Activated naive CD8-positive, alpha-beta T cell treated with anti-CD3 and anti-CD28 coated beads for 36 hours (primary cell): ENCODE results near the gene MRPS27. TPM values are rescaled to one million over a fixed set of nuclear protein-coding genes. Genes with fewer than 3 reads are reported as not detected.
A peak's percentile ranks its signal among the peaks of the same experiment; 100 is the strongest.
"Not testable (repeated sequence)": the region's sequence is repeated elsewhere in the genome, so short reads cannot be mapped to it uniquely, and the experiment has no call there.

ENCODE experiments used
- DNase-seq: peaks from one replicate; pipeline ENCODE4 v3.0.0; 2021
- H3K27ac Mint-ChIP-seq: one replicate; pipeline ENCODE4 v1.8.0; 2022; ENCODE audit warnings: mild to moderate bottlenecking, moderate library complexity, mixed read lengths
- H3K27me3 Mint-ChIP-seq: one replicate; pipeline ENCODE4 v1.8.0; 2022; ENCODE audit warnings: mild to moderate bottlenecking, mixed read lengths
- H3K36me3 Mint-ChIP-seq: one replicate; pipeline ENCODE4 v1.8.0; 2021; ENCODE audit warnings: mild to moderate bottlenecking, mixed read lengths
- H3K4me1 Mint-ChIP-seq: one replicate; pipeline ENCODE4 v1.8.0; 2021; ENCODE audit warnings: mixed read lengths
- H3K4me3 Mint-ChIP-seq: one replicate; pipeline ENCODE4 v1.8.0; 2022; ENCODE audit warnings: mild to moderate bottlenecking, moderate library complexity, mixed read lengths
- H3K9me3 Mint-ChIP-seq: one replicate; pipeline ENCODE4 v1.8.0; 2022; ENCODE audit warnings: mixed read lengths
- total RNA-seq, 2 experiments: library from RNA; stranded (reverse); gene quantifications; one replicate each; pipeline ENCODE4 v1.2.3, GENCODE V29; 2021

MRPS27 gene
- total RNA-seq, 2 experiments from 2014 or later: 102 TPM

DNA sequence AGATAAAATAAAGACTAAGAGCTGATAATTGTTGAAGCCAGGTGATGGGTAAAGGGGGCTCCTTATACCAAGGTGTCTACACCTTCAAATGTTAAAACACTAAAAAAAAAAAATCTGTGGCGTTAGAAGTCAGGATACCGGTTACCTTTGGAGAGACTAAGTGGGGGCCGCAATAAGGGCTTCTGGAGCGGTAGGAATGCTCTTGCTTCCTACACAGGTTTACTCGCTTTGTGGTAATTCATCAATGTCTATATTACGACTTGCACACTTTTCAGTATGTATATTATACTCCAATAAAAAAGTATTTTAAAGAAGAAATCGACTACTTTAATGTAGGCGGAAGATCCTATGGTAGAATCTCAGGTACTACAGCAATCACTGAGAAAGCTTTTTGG lies 12.5 kb downstream of the MRPS27 start:
- Mint-ChIP-seq H3K4me1 (peaks cover 26% of the 10 kb centered on the region), H3K27ac (peak overlapping the region; percentile 94), H3K27me3 (no peaks in the 10 kb centered on the region), H3K4me3 (peak overlapping the region; percentile 84), H3K36me3 (peaks cover 33% of the 10 kb centered on the region), H3K9me3 (no peaks in the 10 kb centered on the region)
- no peak for DNase-seq

DNA sequence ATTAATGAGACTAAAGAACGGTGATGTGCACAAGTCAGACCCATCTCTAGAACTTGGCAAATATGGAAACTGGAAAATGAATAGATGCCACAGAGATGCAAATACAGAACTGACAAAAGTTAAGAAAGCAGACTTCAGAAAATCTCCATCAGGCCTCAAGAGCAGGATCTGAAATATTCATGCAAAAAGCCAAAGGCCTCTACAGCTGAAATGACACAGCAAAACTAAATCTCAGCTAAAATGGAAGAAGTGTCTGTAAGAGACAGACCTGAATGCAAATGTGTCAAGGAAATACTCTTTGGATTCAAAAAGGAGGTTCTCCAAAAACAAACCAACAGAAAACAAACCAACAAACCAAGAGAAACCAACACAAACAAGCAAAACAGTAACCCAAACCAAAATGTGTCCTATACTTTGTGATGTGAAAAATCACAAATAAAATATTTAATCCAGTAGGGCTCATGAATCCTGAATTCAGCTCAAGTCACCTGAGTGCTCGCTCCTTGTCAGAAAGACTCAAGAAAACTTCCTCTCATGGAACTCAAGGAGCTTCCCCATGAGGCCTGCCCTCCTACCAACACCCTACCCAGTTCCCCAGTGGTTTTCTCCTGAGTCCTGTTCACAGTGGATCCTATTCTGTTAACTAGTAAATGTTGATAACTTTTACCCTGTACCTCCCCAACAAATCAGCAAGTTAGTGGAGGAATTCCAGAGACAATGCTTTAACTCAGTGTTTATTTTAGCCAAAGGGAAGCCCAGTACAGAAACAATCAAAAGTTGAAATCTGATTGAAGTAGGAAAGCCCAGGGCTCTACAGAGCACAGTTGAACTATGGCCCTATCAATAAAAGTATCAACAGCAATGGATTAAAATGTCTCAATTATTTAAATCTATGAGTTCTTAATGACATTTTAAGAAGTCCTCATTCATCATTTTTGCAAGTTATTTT lies 14.6 kb downstream of the MRPS27 start:
- H3K27ac Mint-ChIP-seq: no peak overlapping the region
- H3K36me3 Mint-ChIP-seq: peaks cover 37% of the 10 kb centered on the region
- no peaks in the 10 kb centered on the region for H3K9me3 Mint-ChIP-seq
- no peak overlapping the region for H3K4me3 Mint-ChIP-seq
- no peak for DNase-seq
- H3K4me1 Mint-ChIP-seq: peaks cover 33% of the 10 kb centered on the region
- no peaks in the 10 kb centered on the region for H3K27me3 Mint-ChIP-seq

DNA sequence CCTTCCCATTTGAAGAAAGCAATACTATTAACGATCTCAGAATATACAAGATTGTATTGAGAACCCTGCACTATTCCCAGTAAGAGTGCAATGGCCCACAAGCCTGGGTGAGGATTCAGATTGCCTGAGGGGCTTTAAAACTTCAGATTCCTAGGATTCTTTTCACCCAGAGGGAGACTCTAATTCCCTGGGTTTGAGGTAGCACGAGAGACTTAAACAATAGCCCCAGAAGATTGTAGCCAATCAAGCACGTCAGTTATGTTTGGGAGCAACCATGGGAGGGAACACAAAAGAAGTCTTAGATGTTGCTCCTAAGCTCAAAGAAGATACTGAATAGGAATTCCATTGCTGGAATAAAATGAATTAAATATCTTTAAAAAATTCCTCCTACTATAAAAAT lies 17.9 kb downstream of the MRPS27 start:
- H3K27me3 Mint-ChIP-seq: no peaks in the 10 kb centered on the region
- no peaks in the 10 kb centered on the region for H3K9me3 Mint-ChIP-seq
- H3K4me1 Mint-ChIP-seq: peaks cover 40% of the 10 kb centered on the region
- no peak overlapping the region for H3K4me3 Mint-ChIP-seq
- no peak for DNase-seq
- no peak overlapping the region for H3K27ac Mint-ChIP-seq
- H3K36me3 Mint-ChIP-seq: peaks cover 43% of the 10 kb centered on the region

DNA sequence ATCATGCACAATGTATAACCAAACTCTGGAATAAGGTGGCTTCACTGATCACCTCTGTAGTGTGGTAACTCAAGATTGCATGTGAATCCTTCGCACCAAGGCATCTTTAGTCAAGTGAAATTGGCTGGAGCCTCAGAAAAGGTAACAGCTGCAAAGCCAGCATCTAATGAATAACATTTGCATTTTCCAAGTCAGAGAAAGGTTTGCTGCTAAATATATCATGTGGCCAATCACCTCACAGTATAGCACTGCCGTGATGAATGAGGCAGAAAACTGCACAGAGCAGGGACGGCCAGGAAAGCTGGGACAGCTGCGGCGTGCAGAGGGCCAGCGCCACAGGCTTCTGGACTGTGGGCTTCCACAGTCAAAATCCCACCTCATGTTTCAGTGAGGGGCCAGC lies 18.5 kb downstream of the MRPS27 start:
- H3K27me3 Mint-ChIP-seq: no peaks in the 10 kb centered on the region
- no peak overlapping the region for H3K4me3 Mint-ChIP-seq
- H3K27ac Mint-ChIP-seq: no peak overlapping the region
- peaks cover 40% of the 10 kb centered on the region for H3K4me1 Mint-ChIP-seq
- no peak for DNase-seq
- peaks cover 43% of the 10 kb centered on the region for H3K36me3 Mint-ChIP-seq
- no peaks in the 10 kb centered on the region for H3K9me3 Mint-ChIP-seq

DNA sequence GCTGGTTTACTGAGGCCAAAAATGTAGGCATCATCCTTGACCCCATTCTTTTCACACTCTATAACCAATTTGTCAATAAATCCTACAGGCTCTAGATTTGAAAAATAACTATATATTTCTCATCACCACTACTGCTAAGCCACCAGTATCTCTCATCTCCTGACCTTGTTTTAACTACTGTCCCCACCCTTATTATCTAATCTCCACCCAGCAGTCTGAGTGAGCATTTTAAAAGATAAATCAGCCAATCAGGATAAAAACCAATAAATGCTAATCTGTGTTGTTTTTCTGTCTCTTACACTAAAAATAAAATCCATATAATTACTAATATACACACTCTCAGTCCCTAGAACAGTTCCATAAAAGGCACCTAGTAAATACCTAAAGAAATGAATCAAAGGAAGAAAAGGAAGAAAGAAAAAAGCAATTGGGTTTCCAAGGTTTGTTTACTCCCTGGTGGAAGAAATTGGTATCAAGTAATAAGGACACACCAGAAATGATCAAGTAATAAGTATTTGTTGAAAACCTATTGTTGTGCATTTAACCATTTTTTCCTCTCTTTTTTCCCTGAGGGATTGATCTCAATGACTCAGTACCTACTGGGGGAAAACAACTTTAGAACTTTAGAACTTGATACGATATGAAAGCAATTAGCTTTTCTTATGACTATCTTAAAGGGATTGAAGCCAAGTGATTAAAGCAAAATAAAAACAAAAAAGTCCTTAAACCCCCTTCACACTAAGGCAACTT lies 19.3 kb downstream of the MRPS27 start:
- H3K27ac Mint-ChIP-seq: no peak overlapping the region
- peaks cover 47% of the 10 kb centered on the region for H3K36me3 Mint-ChIP-seq
- no peak for DNase-seq
- peaks cover 38% of the 10 kb centered on the region for H3K4me1 Mint-ChIP-seq
- no peaks in the 10 kb centered on the region for H3K27me3 Mint-ChIP-seq
- H3K4me3 Mint-ChIP-seq: no peak overlapping the region
- H3K9me3 Mint-ChIP-seq: no peaks in the 10 kb centered on the region

DNA sequence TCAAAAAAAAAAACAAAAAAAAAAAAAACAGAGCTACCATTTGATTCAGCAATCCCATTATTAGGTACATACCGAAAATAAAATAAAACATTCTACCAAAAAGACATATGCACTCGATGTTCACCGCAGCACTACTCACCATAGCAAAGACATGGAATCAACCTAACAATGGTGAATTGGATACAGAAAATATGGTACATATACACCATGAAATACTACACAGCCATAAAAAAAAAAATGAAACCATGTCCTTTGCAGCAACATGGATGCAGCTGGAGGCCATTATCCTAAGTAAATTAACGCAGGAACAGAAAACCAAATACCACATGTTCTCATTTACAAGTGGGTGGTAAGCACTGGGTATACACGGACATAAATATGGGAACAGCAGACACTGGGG lies 21.3 kb downstream of the MRPS27 start:
- no peaks in the 10 kb centered on the region for H3K9me3 Mint-ChIP-seq
- no peak overlapping the region for H3K27ac Mint-ChIP-seq
- peaks cover 44% of the 10 kb centered on the region for H3K36me3 Mint-ChIP-seq
- no peaks in the 10 kb centered on the region for H3K27me3 Mint-ChIP-seq
- peaks cover 27% of the 10 kb centered on the region for H3K4me1 Mint-ChIP-seq
- no peak for DNase-seq
- H3K4me3 Mint-ChIP-seq: no peak overlapping the region

DNA sequence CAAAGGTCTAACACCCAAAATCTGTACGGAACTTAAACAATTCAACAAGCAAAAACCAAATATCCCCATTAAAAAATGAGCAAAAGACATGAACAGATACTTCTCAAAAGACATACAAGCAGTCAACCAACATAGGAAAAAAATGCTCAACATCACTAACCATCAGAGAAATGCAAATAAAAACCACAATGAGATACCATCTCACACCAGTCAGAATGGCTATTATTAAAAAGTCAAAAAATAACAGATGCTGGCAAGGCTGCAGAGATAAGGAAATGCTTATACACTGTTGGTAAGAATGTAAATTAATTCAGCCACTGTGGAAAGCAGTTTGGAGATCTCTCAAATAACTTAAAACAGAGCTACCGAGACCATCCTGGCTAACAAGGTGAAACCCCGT lies 21.9 kb downstream of the MRPS27 start:
- H3K4me3 Mint-ChIP-seq: not testable (repeated sequence)
- peaks cover 42% of the 10 kb centered on the region for H3K36me3 Mint-ChIP-seq
- H3K4me1 Mint-ChIP-seq: peaks cover 27% of the 10 kb centered on the region

DNA sequence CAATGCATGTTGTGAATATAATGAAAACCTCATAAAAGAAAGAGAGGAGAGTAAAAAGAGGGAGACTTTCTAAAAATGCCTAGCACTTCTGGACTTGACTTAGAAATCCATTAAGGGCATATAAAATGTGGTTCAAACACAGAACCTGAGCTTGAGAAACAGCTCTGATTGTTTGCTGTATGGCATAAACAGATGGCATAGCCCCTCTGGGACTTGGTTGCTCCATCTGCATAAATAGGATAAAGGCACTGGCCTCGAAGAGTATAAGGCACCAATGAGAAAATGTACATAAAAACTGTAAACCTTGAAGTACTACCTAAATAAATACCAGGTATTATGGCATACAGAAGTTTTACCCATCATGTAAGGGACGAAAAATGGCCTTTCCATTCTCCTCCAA lies 23.8 kb downstream of the MRPS27 start:
- no peak overlapping the region for H3K27ac Mint-ChIP-seq
- no peaks in the 10 kb centered on the region for H3K27me3 Mint-ChIP-seq
- H3K4me3 Mint-ChIP-seq: no peak overlapping the region
- H3K36me3 Mint-ChIP-seq: peaks cover 41% of the 10 kb centered on the region
- no peak for DNase-seq
- peaks cover 25% of the 10 kb centered on the region for H3K4me1 Mint-ChIP-seq
- no peaks in the 10 kb centered on the region for H3K9me3 Mint-ChIP-seq

More for the DNA sequence above, 21.9 kb downstream of the MRPS27 start:
- not testable (repeated sequence) for H3K27ac Mint-ChIP-seq, H3K9me3 Mint-ChIP-seq, H3K27me3 Mint-ChIP-seq, DNase-seq

DNA sequence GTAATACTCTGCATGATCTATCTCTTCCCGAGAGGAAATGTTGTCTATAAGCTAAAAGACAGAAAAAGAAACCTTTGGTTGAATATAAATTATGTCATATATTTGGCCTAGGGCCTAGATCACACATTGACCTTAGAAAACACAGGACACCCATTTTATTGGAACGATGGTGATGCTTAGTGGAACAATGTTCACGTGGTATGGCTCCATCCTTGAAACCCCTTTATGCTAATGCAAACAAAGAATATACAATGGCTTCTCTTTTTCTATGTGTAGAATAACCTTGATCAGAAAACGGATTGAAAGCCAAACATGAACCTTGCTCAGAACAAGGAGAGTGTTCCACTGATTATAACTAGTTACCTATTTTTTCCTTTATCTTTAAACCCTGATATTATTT lies 24.5 kb downstream of the MRPS27 start:
- Mint-ChIP-seq H3K9me3 (no peaks in the 10 kb centered on the region), H3K27ac (no peak overlapping the region), H3K4me1 (peaks cover 21% of the 10 kb centered on the region), H3K27me3 (no peaks in the 10 kb centered on the region), H3K36me3 (peaks cover 38% of the 10 kb centered on the region), H3K4me3 (no peak overlapping the region)
- no peak for DNase-seq

DNA sequence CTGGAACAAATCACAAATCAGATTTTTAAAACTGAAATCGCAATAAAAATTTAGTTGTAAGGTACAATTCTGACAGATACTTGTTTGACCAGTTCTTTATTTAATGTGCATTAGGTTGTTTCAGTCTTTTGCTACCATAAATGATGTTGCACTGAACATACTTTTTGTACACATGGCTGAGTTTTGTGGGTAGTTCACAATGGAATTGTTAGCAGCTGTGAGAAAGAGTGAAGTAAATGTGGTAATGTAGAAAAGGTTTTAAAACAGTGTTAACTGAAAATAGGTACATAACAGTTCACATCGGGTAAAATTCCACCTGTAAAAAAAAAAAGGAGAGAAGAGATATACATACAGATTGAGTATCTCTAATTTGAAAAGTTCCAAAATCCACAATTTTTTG lies 25.6 kb downstream of the MRPS27 start:
- H3K36me3 Mint-ChIP-seq: peaks cover 36% of the 10 kb centered on the region
- H3K27ac Mint-ChIP-seq: peak overlapping the region; percentile 16
- H3K4me3 Mint-ChIP-seq: no peak overlapping the region
- no peaks in the 10 kb centered on the region for H3K9me3 Mint-ChIP-seq
- no peaks in the 10 kb centered on the region for H3K27me3 Mint-ChIP-seq
- peaks cover 10% of the 10 kb centered on the region for H3K4me1 Mint-ChIP-seq
- no peak for DNase-seq

DNA sequence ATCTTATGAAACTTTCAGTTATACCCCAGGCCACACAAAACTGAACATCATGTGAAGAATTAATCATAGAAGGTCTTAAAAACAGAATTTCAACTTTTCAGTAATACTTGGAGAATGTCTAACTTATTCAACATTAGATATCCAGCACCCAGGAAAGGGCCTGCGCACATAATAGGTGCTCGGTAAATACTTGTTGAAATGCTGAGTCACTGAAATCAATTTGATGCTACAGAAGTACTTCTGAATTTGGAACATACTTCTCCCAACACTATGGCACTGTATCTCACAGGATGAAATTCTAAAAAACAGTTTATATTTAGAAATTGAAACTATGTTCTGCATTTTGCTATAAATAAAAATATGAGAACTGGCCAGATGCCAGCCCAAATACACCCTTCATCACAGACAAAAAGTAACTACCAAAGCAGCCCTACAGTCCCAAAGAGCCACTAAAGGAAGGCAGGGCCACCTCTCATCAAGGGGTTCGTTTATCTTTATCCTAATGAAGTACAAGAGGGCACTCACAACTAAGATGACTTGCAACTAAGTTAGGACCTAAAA lies 26.5 kb downstream of the MRPS27 start:
- Mint-ChIP-seq H3K4me1 (peaks cover 6% of the 10 kb centered on the region), H3K9me3 (no peaks in the 10 kb centered on the region), H3K27ac (no peak overlapping the region), H3K4me3 (no peak overlapping the region), H3K27me3 (no peaks in the 10 kb centered on the region), H3K36me3 (peaks cover 35% of the 10 kb centered on the region)
- DNase-seq: no peak

DNA sequence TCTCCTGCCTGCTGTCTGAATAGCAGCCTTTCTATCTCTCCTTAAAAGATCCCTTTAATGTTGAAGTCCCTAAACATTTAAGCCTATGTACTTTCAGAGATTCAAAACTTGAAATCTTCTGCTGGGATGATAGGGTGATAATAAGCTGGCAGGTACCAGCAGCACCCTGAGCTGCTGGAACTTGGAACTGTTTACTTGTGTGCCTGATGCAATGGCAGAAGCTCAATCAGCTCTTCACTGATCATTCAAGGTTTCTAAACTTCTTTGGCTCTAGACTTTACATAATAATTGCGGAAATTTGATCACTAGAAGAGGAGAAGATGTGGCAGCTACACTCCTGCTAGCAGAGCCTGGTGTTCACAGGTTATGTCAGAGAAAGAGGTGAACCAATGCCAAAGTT lies 27.6 kb downstream of the MRPS27 start:
- DNase-seq: no peak

DNA sequence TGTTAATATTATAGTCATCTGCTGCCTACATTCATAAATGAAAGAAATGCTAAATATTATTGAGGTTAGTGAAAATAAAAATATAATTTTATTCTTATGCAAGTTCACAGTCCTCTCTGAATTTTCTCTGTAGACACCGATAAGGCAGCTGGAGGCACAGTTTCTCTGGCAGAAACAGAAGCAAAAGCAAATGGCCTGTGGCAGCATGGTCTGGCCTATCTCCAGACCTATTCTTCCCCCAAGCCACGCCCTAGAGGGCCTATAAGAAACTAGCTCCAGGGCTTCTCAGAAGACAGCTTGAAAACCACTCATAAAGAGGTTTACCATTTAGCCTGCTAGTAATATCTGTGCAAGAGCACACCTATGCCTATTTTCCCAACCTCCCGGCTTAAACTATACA lies 28.4 kb downstream of the MRPS27 start:
- no peak for DNase-seq
- H3K27ac Mint-ChIP-seq: no peak overlapping the region
- peaks cover 35% of the 10 kb centered on the region for H3K36me3 Mint-ChIP-seq
- H3K4me1 Mint-ChIP-seq: peaks cover 2% of the 10 kb centered on the region
- no peak overlapping the region for H3K4me3 Mint-ChIP-seq
- no peaks in the 10 kb centered on the region for H3K9me3 Mint-ChIP-seq
- no peaks in the 10 kb centered on the region for H3K27me3 Mint-ChIP-seq

More for the DNA sequence above, 27.6 kb downstream of the MRPS27 start:
- H3K4me1 Mint-ChIP-seq: peaks cover 2% of the 10 kb centered on the region
- H3K4me3 Mint-ChIP-seq: no peak overlapping the region
- H3K27ac Mint-ChIP-seq: no peak overlapping the region
- no peaks in the 10 kb centered on the region for H3K9me3 Mint-ChIP-seq
- H3K27me3 Mint-ChIP-seq: no peaks in the 10 kb centered on the region
- peaks cover 34% of the 10 kb centered on the region for H3K36me3 Mint-ChIP-seq

DNA sequence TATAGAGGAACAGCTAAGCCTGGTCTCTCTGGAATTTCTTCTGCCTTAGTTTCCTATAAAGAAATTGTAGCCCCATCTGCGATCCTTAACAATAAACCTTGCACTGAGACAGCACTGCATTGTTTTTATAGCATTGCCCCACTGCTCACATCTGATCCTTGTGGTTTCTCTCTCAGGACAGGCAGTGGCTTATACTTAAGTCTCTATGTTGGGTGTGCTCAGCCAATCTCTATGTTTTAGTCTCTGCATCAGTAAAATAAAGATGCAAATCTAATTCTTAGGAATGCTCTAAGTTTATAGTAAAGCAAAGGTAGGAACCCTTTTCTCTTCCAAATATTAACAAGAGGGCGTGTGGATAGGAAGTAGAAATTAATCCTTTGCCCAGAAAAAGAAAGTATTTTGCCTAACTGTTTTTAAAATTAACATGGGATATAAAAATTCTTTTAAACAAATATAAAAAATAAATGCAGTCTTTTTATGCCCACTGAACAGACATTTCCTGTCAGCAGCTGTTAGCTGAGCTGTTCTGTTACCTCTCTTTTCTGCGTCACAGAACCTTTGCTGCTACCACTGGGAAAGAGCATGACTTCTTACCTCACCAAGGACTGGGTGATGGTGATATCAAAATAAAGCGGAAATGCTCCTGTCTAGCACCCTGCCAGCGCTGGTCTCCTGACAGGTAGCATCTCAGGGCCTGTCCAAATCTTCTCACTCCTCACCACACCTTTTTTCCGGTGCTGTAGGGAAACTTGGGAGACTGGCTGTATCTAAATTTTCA lies 29.5 kb downstream of the MRPS27 start:
- no peak overlapping the region for H3K4me3 Mint-ChIP-seq
- no peaks in the 10 kb centered on the region for H3K27me3 Mint-ChIP-seq
- H3K36me3 Mint-ChIP-seq: peaks cover 31% of the 10 kb centered on the region
- DNase-seq: no peak
- peaks cover 2% of the 10 kb centered on the region for H3K4me1 Mint-ChIP-seq
- no peaks in the 10 kb centered on the region for H3K9me3 Mint-ChIP-seq
- no peak overlapping the region for H3K27ac Mint-ChIP-seq

DNA sequence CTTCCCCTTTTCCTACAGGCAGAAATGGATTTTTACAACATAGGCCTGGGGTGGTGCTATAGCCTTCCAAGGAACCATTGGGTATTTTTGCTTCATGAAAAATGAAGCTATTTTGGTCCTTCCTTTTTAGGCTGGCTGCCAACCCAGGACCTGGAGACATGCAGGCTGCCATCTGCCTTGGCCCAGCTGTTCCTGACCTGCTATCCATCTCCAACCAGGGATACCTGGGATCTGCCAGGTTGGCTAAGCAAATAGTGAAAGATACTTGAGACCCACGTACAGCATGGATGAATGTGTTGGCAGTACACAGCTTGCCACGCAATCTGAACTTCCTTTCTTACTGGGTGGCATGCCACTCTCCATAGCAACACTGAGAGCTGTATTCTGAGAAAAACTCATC lies 31.1 kb downstream of the MRPS27 start:
- no peaks in the 10 kb centered on the region for H3K9me3 Mint-ChIP-seq
- no peak overlapping the region for H3K27ac Mint-ChIP-seq
- DNase-seq: no peak
- no peaks in the 10 kb centered on the region for H3K27me3 Mint-ChIP-seq
- H3K4me1 Mint-ChIP-seq: no peaks in the 10 kb centered on the region
- peaks cover 30% of the 10 kb centered on the region for H3K36me3 Mint-ChIP-seq
- H3K4me3 Mint-ChIP-seq: no peak overlapping the region
